ENCODE measurements around the gene PSEN1. TPM values are rescaled to one million over a fixed set of nuclear protein-coding genes. Genes with fewer than 3 reads are reported as not detected.

Gene PSEN1
- total and polyA plus RNA-seq, 2 donors (not counting 3 experiments of a cell fraction or from before 2014, with no cell fraction given) = 16.5 to 36.8 TPM

- Histone ChIP-seq H3K4me1 (ENCODE audit: control insufficient read depth, extremely low read depth, insufficient read depth, low read length) (peaks cover 29% of the 10 kb centered on the region), H3K79me2 (ENCODE audit: control insufficient read depth, insufficient read depth, low read length) (no peaks in the 10 kb centered on the region), H4K20me1 (replicated peaks; ENCODE audit: control insufficient read depth, extremely low read depth, insufficient read depth, low read length) (no peaks in the 10 kb centered on the region), H3K27ac (ENCODE audit: insufficient read depth, low read depth, low read length) (no peak overlapping the region), H3K36me3 (ENCODE audit: control insufficient read depth in 2 of 2, extremely low read depth in 1 of 2, insufficient read depth in 2 of 2, low read length in 2 of 2) (no peaks in the 10 kb centered on the region), H3K27me3 (ENCODE audit: control insufficient read depth in 2 of 2, insufficient read depth in 2 of 2, low read length in 2 of 2) (peaks cover 5 to 6% of the 10 kb centered on the region in 2 experiments), H3K9me1 (replicated peaks; ENCODE audit: control insufficient read depth, extremely low read depth, insufficient read depth, low read length) (no peaks in the 10 kb centered on the region), H3K4me3 (replicated peaks in 1 of 3; ENCODE audit: insufficient read depth in 1 of 3, low read depth in 1 of 3, low read length in 3 of 3) (no peak overlapping the region), H3K4me2 (ENCODE audit: insufficient read depth, low read length) (no peak overlapping the region), H3K9me3 (replicated peaks; ENCODE audit: control insufficient read depth, insufficient read depth, low read length) (no peaks in the 10 kb centered on the region), H3K9ac (replicated peaks; ENCODE audit: extremely low read depth, insufficient read depth, low read length) (no peak overlapping the region), H2AFZ (ENCODE audit: low read depth, low read length) (no peak overlapping the region)
- DNase-seq (ENCODE audit: low read depth, low spot score) (no peak), FAIRE-seq (no peak)
- no TSS peak for BruUV-seq (replicated peaks)
- intact Hi-C loops (cut with micrococcal nuclease) = no loop called here
- dilution Hi-C loops (cut with MboI; ENCODE audit: extremely low pct_ligation_motif_present, low sequenced_read_pairs) = no loop called here
- CTCF ChIA-PET = interaction anchor here (1.3 kb wide), 1 partner anchor 17 kb away, joined by 3 read pairs; no protein-coding TSS in a partner anchor
- POLR2A ChIA-PET = no interaction called here
- TF ChIP-seq GATA2 (IDR thresholded peaks at IDR 0.05; ENCODE audit: insufficient read depth, insufficient read length, low read depth, low read length) (no peak), POLR2AphosphoS5 (IDR thresholded peaks at IDR 0.05; ENCODE audit: insufficient read depth, low read depth, low read length) (no peak), JUN (IDR thresholded peaks at IDR 0.05; ENCODE audit: borderline replicate concordance, insufficient read depth, insufficient read length, low read depth) (no peak), EZH2 (IDR thresholded peaks at IDR 0.05; ENCODE audit: borderline replicate concordance, low read depth, low read length, severe bottlenecking) (no peak), FOS (IDR thresholded peaks at IDR 0.05; ENCODE audit: borderline replicate concordance, insufficient read depth, low read length) (no peak), MAX (IDR thresholded peaks at IDR 0.05; ENCODE audit: insufficient read depth, insufficient read length) (no peak), POLR2A (IDR thresholded peaks at IDR 0.05; ENCODE audit: low read depth, low read length) (no peak), MYC (IDR thresholded peaks at IDR 0.05; ENCODE audit: low read depth, low read length) (no peak), CTCF (IDR thresholded peaks at IDR 0.05; ENCODE audit: extremely low read depth in 1 of 2, insufficient read depth in 1 of 2, low read depth in 1 of 2, low read length in 2 of 2) (no peak)
Observed at GRCh38 chr14:73233564-73233963, 97.3 kb downstream of the PSEN1 start.

Data from endothelial cell of umbilical vein (primary cell).